Subcutaneous abdominal adipose tissue (tissue), 5 donors: ENCODE results near the gene HTR4.

Experiments
- H3K27ac ChIP-seq: one replicate; pipeline ENCODE4 v1.7.0; 2013; ENCODE audit warnings: low read depth, mild to moderate bottlenecking, inconsistent platforms, low read length, moderate library complexity
- H3K27me3 ChIP-seq, 5 donors: one replicate each; pipeline ENCODE4 v1.7.0; 2013; ENCODE audit warnings: low read length in 5 of 5, inconsistent platforms in 1 of 5; ENCODE audit not compliant: control insufficient read depth in 5 of 5, insufficient read depth in 4 of 5
- H3K36me3 ChIP-seq, 5 donors: one replicate each; pipeline ENCODE4 v1.7.0; 2013; ENCODE audit warnings: low read length in 5 of 5; ENCODE audit not compliant: control insufficient read depth in 5 of 5, insufficient read depth in 5 of 5
- H3K4me1 ChIP-seq, 5 donors: one replicate each; pipeline ENCODE4 v1.7.0; 2013; ENCODE audit warnings: low read length in 5 of 5, mild to moderate bottlenecking in 3 of 5, moderate library complexity in 1 of 5; ENCODE audit not compliant: control insufficient read depth in 5 of 5, insufficient read depth in 5 of 5
- H3K4me3 ChIP-seq, 5 donors: one replicate each; pipeline ENCODE4 v1.7.0; 2013; ENCODE audit warnings: low read length in 5 of 5, low read depth in 1 of 5
- H3K9ac ChIP-seq, 5 donors: one replicate each; pipeline ENCODE4 v1.7.0; 2013; ENCODE audit warnings: low read length in 5 of 5, mild to moderate bottlenecking in 4 of 5, moderate library complexity in 3 of 5
- H3K9me3 ChIP-seq, 5 donors: one replicate each; pipeline ENCODE4 v1.7.0; 2013; ENCODE audit warnings: low read length in 5 of 5; ENCODE audit not compliant: control insufficient read depth in 5 of 5
- donor health status: healthy.
- donor health status: healthy.
- donor health status: healthy.
- donor health status: healthy.
- donor health status: healthy.

The HTR4 gene

GRCh38 chr5:148620091-148620490 lies 34.2 kb downstream of the HTR4 start:
- no peak overlapping the region for H3K27ac ChIP-seq
- H3K9ac ChIP-seq = no peak overlapping the region
- H3K4me1 ChIP-seq = no peaks in the 10 kb centered on the region
- H3K9me3 ChIP-seq = no peaks in the 10 kb centered on the region
- no peaks in the 10 kb centered on the region for H3K36me3 ChIP-seq
- no peak overlapping the region for H3K4me3 ChIP-seq
- peaks cover 0 to 4% (median 0%) of the 10 kb centered on the region in 5 donors for H3K27me3 ChIP-seq

DNA sequence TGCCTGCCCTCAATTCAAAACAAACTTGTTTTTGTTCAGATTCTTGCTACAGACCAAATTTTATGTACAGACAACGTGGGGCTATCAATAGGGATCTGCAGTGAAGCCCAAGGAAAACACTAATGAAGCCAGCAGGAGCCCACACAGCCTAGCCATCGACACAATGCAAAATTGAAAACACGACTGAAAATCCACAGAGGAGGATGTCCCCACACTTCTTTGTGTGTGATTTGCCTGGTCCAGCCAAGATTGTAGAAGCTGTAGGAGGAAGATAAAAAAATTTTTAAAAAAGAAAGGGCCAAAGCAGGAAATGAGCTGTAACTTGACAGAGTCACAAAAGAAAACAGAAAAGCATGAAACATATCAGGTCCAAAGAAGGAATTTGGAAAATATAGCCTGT lies 34.8 kb downstream of the HTR4 start:
- H3K9ac ChIP-seq = no peak overlapping the region
- H3K27me3 ChIP-seq = peaks cover 0 to 4% (median 0%) of the 10 kb centered on the region in 5 donors
- H3K9me3 ChIP-seq = no peaks in the 10 kb centered on the region
- no peaks in the 10 kb centered on the region for H3K4me1 ChIP-seq
- no peak overlapping the region for H3K4me3 ChIP-seq
- no peak overlapping the region for H3K27ac ChIP-seq
- no peaks in the 10 kb centered on the region for H3K36me3 ChIP-seq

DNA sequence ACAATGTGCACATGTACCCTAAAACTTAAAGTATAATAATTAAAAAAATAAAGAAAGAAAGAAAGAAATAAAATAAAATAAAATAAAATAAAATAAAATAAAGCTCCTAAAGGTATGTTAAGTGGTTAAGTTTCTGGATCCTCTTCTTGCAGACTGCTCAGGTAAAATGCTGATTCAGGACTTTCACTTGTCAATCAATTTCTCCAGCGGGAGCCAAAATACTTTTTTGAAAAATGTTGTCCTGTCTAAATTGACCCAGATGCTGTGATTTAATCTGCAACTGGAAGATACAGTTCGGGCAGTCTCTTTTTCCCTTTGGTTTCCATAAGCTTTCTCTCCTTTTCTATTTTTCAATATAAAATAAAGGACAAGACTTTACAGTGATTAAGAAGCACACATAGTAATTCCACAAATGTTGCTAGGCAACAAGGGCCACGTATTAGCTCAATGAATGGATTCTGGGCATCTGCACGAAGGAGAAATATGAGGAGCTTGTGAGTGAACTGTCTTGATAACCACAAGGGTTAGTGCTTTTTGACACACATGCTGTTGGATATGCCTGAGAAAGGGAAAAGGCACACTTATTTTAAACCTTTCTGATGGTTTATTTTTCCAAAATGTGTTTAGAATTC lies 38.6 kb downstream of the HTR4 start:
- H3K36me3 ChIP-seq = no peaks in the 10 kb centered on the region
- H3K9me3 ChIP-seq = no peaks in the 10 kb centered on the region
- H3K27me3 ChIP-seq = peaks cover 0 to 4% (median 0%) of the 10 kb centered on the region in 5 donors
- H3K9ac ChIP-seq = no peak overlapping the region
- H3K27ac ChIP-seq = no peak overlapping the region
- H3K4me1 ChIP-seq = no peaks in the 10 kb centered on the region
- H3K4me3 ChIP-seq = no peak overlapping the region

GRCh38 chr5:148607406-148607805 lies 46.9 kb downstream of the HTR4 start:
- H3K4me1 ChIP-seq = no peaks in the 10 kb centered on the region

GRCh38 chr5:148606296-148606695 lies 48.0 kb downstream of the HTR4 start:
- no peaks in the 10 kb centered on the region for H3K9me3 ChIP-seq
- H3K4me1 ChIP-seq = no peaks in the 10 kb centered on the region
- no peaks in the 10 kb centered on the region for H3K27me3 ChIP-seq
- H3K27ac ChIP-seq = no peak overlapping the region
- no peak overlapping the region for H3K9ac ChIP-seq
- H3K4me3 ChIP-seq = no peak overlapping the region
- no peaks in the 10 kb centered on the region for H3K36me3 ChIP-seq

More at GRCh38 chr5:148607406-148607805, 46.9 kb downstream of the HTR4 start:
- no peak overlapping the region for H3K4me3 ChIP-seq
- H3K9ac ChIP-seq = no peak overlapping the region
- H3K27ac ChIP-seq = no peak overlapping the region
- no peaks in the 10 kb centered on the region for H3K36me3 ChIP-seq
- H3K27me3 ChIP-seq = no peaks in the 10 kb centered on the region
- H3K9me3 ChIP-seq = no peaks in the 10 kb centered on the region

- peaks cover 0 to 5% (median 0%) of the 10 kb centered on the region in 5 donors for H3K9me3 ChIP-seq
- H3K9ac ChIP-seq = no peak overlapping the region
- H3K27ac ChIP-seq = no peak overlapping the region
- no peaks in the 10 kb centered on the region for H3K27me3 ChIP-seq
- no peak overlapping the region for H3K4me3 ChIP-seq
- no peaks in the 10 kb centered on the region for H3K4me1 ChIP-seq
- no peaks in the 10 kb centered on the region for H3K36me3 ChIP-seq
Measured at GRCh38 chr5:148599187-148599586, 55.1 kb downstream of the HTR4 start.

DNA sequence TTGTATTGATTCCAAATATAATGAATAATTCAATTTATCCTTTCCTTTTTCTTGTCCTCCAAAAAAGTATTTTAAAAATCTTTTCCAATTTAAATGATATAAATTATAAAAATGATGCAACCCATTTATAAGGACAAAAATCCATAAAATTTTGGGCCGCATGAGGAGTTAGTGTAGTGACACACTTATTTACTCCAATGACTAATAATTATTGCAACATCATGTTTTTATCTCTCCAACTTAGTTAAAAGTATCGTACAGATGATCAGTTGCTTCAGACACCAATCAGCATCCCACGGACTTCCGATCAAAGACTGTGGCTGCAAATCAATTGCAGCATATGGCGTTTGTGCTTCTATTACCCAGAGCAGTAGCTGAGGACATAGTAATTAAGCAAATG lies 58.6 kb downstream of the HTR4 start:
- Histone ChIP-seq H3K4me3 (no peak overlapping the region), H3K9me3 (peaks cover 0 to 5% (median 0%) of the 10 kb centered on the region in 5 donors), H3K27ac (no peak overlapping the region), H3K9ac (no peak overlapping the region), H3K36me3 (no peaks in the 10 kb centered on the region), H3K27me3 (no peaks in the 10 kb centered on the region), H3K4me1 (no peaks in the 10 kb centered on the region)

- H3K9me3 ChIP-seq = no peaks in the 10 kb centered on the region
- no peaks in the 10 kb centered on the region for H3K4me1 ChIP-seq
- no peak overlapping the region for H3K4me3 ChIP-seq
- no peak overlapping the region for H3K27ac ChIP-seq
- H3K9ac ChIP-seq = no peak overlapping the region
- no peaks in the 10 kb centered on the region for H3K36me3 ChIP-seq
- H3K27me3 ChIP-seq = no peaks in the 10 kb centered on the region
Measured at GRCh38 chr5:148586796-148587195, 67.5 kb downstream of the HTR4 start.

DNA sequence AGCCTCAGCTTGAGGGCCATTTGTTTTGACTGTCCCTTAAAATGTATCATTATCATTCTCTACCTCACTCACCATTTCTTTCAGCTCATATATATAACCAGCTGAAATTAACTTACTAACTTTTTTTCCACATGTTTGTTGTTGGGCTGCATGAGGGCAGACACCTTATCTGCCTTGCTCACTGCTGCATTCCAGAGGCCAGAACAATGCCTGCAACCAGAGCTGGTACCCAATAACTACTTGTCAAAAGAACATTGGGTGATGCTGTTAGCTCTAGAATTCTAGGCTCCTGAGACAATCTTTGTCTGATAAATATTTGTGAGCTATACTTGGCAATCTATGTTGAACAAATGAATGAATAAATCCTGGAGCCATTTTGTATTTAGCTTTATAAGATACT lies 68.3 kb downstream of the HTR4 start:
- Histone ChIP-seq H3K9ac (no peak overlapping the region), H3K27me3 (no peaks in the 10 kb centered on the region), H3K36me3 (no peaks in the 10 kb centered on the region), H3K27ac (no peak overlapping the region), H3K9me3 (no peaks in the 10 kb centered on the region), H3K4me3 (no peak overlapping the region), H3K4me1 (no peaks in the 10 kb centered on the region)

DNA sequence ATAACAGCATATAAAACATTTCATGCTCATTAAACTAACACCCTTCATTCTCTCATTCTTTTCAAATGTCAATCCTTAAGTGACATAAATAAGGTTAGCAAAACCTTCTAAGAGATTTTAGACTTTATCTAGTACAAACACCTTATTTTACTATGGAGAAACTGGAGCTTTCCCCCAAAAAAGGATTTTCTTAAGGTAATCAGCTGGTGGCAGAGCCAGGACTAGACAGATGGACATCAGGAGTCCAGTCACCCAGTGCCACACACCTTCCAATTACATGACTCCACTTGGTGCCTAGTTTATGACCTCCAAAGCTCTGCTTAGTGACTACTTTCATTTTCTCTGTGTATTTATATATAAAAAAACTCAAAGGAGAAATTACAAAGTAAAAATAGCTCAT lies 70.2 kb downstream of the HTR4 start:
- no peaks in the 10 kb centered on the region for H3K4me1 ChIP-seq
- H3K27ac ChIP-seq = no peak overlapping the region
- H3K4me3 ChIP-seq = no peak overlapping the region
- H3K9ac ChIP-seq = no peak overlapping the region
- H3K36me3 ChIP-seq = no peaks in the 10 kb centered on the region
- no peaks in the 10 kb centered on the region for H3K27me3 ChIP-seq
- peaks cover 0 to 5% (median 5%) of the 10 kb centered on the region in 5 donors for H3K9me3 ChIP-seq
